ENCODE results near the gene CATSPERD.
A peak's percentile ranks its signal among the peaks of the same experiment; 100 is the strongest.

Gene CATSPERD

GRCh38 chr19:5809053-5809452, 88.6 kb downstream of the CATSPERD start:
- DNase-seq = no peak

GRCh38 chr19:5809469-5809868, 89.0 kb downstream of the CATSPERD start:
- DNase-seq = no peak

- DNase-seq = no peak
Observed at GRCh38 chr19:5811117-5811516, 90.7 kb downstream of the CATSPERD start.

GRCh38 chr19:5814123-5814851, 93.8 kb downstream of the CATSPERD start:
- DNase-seq = no peak

- no peak for DNase-seq
Observed at GRCh38 chr19:5814852-5815246, 94.4 kb downstream of the CATSPERD start.

- DNase-seq = no peak
Observed at GRCh38 chr19:5817218-5817617, 96.8 kb downstream of the CATSPERD start.

GRCh38 chr19:5818594-5818993, 98.2 kb downstream of the CATSPERD start:
- no peak for DNase-seq

GRCh38 chr19:5820785-5821184, 100.3 kb downstream of the CATSPERD start:
- DNase-seq = no peak

GRCh38 chr19:5821521-5822180, 101.2 kb downstream of the CATSPERD start:
- DNase-seq = no peak

GRCh38 chr19:5822181-5822844, 101.9 kb downstream of the CATSPERD start:
- no peak for DNase-seq

- no peak for DNase-seq
Observed at GRCh38 chr19:5823579-5824281, 103.3 kb downstream of the CATSPERD start.

- DNase-seq = no peak
Observed at GRCh38 chr19:5824751-5825150, 104.3 kb downstream of the CATSPERD start.

- no peak for DNase-seq
Observed at GRCh38 chr19:5825178-5825577, 104.7 kb downstream of the CATSPERD start.

- DNase-seq = no peak
Observed at GRCh38 chr19:5826531-5827341, 106.3 kb downstream of the CATSPERD start.

- no peak for DNase-seq
Observed at GRCh38 chr19:5827342-5827890, 107.0 kb downstream of the CATSPERD start.

GRCh38 chr19:5827891-5828660, 107.6 kb downstream of the CATSPERD start:
- DNase-seq = peak; percentile 85
